ENCODE data around the gene TLR2.

DNA sequence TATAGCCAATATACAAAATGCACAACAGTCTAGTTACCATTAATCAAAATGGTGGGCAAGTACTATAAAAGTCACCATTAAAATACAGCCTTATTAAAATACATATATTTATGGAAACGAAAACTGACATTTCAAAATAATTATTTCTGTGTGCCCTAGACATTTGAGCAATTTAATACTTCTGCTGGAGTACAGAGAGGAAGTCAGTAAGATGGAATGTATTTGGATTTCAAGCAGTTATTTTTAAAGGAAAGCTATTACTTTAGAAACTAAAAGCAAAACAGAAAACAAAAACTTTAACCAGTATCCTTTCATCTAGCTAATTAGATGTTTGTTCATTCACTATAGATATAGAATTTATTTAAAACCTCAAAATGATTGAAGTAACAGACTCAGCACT lies 37.8 kb upstream of the TLR2 start:
- TF ChIP-seq EP300 (IDR thresholded peaks at IDR 0.05) (no peak), POLR2AphosphoS5 (IDR thresholded peaks at IDR 0.05) (no peak)
- TF ChIP-seq, protein P1, sequence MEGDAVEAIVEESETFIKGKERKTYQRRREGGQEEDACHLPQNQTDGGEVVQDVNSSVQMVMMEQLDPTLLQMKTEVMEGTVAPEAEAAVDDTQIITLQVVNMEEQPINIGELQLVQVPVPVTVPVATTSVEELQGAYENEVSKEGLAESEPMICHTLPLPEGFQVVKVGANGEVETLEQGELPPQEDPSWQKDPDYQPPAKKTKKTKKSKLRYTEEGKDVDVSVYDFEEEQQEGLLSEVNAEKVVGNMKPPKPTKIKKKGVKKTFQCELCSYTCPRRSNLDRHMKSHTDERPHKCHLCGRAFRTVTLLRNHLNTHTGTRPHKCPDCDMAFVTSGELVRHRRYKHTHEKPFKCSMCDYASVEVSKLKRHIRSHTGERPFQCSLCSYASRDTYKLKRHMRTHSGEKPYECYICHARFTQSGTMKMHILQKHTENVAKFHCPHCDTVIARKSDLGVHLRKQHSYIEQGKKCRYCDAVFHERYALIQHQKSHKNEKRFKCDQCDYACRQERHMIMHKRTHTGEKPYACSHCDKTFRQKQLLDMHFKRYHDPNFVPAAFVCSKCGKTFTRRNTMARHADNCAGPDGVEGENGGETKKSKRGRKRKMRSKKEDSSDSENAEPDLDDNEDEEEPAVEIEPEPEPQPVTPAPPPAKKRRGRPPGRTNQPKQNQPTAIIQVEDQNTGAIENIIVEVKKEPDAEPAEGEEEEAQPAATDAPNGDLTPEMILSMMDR (IDR thresholded peaks at IDR 0.05): no peak

Measured in suprapubic skin (tissue), 4 donors.